ENCODE results near the gene PRR19. TPM values are rescaled to one million over a fixed set of nuclear protein-coding genes. Genes with fewer than 3 reads are reported as not detected.
A peak's percentile ranks its signal among the peaks of the same experiment; 100 is the strongest.

Gene PRR19
- total RNA-seq, 1 experiment from 2014 or later, result 0.93 TPM

DNA sequence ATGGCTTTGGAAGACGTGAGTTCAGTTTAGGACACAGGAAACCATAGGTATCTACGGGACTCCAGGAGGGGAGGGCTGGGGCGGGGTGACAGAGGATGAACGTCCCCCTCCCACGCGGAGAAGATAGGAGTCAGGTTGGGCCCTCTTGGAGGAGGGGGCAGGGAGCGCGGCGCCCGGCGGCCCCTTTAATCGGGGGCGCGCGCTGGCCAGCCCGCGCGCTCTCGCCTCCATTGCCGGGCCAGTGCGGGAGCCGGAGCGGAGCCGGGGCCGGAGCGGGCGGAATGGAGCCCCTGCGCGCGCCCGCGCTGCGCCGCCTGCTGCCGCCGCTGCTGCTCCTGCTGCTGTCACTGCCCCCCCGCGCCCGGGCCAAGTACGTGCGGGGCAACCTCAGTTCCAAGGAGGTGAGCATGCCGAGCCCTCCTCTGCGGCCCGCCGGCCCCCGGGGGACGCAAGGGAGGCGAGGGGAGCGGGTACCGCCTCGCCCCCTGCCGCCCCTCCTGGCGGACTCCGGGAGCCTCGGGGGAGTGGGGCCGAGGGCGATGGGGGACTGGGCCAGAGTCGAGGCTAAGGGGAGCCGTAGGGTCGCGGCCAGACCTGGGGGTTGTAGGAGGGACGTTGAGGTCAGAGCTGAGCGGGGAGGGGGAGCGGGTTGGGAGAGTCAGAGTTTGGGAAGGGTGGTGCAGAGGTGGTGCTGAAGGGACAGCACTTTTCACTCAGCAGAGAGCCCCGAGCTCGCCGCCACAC lies 11.3 kb downstream of the PRR19 start, which contains the start of gene TMEM145:
Gene TMEM145, plus strand, starts transcription at position 214 of the 744 bp plus-strand sequence. Its CDS starts 68 bp downstream, at position 282.
- ChIA-PET RAD21 (ENCODE audit: low non-redundant PET in 1 of 2, low total read pairs in 2 of 2, uncharacterized antibody in 2 of 2, unreplicated experiment in 2 of 2) (no interaction called here), POLR2A (no interaction called here), CTCF (interaction anchor here (1.1 kb wide), 1 partner anchor 8 kb away, joined by 3 read pairs; no protein-coding TSS in a partner anchor)
- Histone ChIP-seq H3K27me3 (ENCODE audit: insufficient read depth, low read length) (no peaks in the 10 kb centered on the region), H3K4me2 (ENCODE audit: low read length) (peak within 1 kb of the TSS; percentile 100), H3K9me2 (ENCODE audit: insufficient read depth) (no peaks in the 10 kb centered on the region), H3K4me3 (replicated peaks in 1 of 2; ENCODE audit: low read depth in 1 of 2, low read length in 2 of 2) (peak within 1 kb of the TSS; percentile 57 to 79), H2AFZ (ENCODE audit: low read depth, low read length, poor library complexity, severe bottlenecking) (peak within 1 kb of the TSS; percentile 78), H3K9ac (ENCODE audit: low read length) (peak within 1 kb of the TSS; percentile 49; the same call in 1 of the 2 replicates), H3K4me1 (ENCODE audit: control insufficient read depth in 1 of 2, insufficient read depth in 2 of 2, low read length in 2 of 2) (peaks cover 0 to 18% of the 10 kb centered on the region in 2 experiments; a peak in 2 of 4 replicates), H3K36me3 (ENCODE audit: control insufficient read depth in 1 of 2, insufficient read depth in 2 of 2, low read length in 2 of 2) (no peaks in the 10 kb centered on the region), H3K9me3 (ENCODE audit: control insufficient read depth in 1 of 2, insufficient read depth in 1 of 2, low read depth in 1 of 2, low read length in 2 of 2) (no peaks in the 10 kb centered on the region), H4K20me1 (ENCODE audit: insufficient read depth) (no peaks in the 10 kb centered on the region), H3K79me2 (ENCODE audit: insufficient read depth, low read length) (no peaks in the 10 kb centered on the region), H3K27ac (ENCODE audit: low read depth, low read length) (peak within 1 kb of the TSS; percentile 10; the same call in 1 of the 2 replicates)
- ATAC-seq, result peak; percentile 91
- TF ChIP-seq FOSL1 (IDR thresholded peaks at IDR 0.05; ENCODE audit: low read depth), result no peak
- TF ChIP-seq ZNF274 (IDR thresholded peaks at IDR 0.05; ENCODE audit: low read depth, low read length), result no peak
- TF ChIP-seq SP1 (IDR thresholded peaks at IDR 0.05; ENCODE audit: low read depth), result no peak
- no peak for TF ChIP-seq JUND (IDR thresholded peaks at IDR 0.05)
- TF ChIP-seq CBX3 (IDR thresholded peaks at IDR 0.05; ENCODE audit: low read depth), result no peak
- TF ChIP-seq, protein P1, sequence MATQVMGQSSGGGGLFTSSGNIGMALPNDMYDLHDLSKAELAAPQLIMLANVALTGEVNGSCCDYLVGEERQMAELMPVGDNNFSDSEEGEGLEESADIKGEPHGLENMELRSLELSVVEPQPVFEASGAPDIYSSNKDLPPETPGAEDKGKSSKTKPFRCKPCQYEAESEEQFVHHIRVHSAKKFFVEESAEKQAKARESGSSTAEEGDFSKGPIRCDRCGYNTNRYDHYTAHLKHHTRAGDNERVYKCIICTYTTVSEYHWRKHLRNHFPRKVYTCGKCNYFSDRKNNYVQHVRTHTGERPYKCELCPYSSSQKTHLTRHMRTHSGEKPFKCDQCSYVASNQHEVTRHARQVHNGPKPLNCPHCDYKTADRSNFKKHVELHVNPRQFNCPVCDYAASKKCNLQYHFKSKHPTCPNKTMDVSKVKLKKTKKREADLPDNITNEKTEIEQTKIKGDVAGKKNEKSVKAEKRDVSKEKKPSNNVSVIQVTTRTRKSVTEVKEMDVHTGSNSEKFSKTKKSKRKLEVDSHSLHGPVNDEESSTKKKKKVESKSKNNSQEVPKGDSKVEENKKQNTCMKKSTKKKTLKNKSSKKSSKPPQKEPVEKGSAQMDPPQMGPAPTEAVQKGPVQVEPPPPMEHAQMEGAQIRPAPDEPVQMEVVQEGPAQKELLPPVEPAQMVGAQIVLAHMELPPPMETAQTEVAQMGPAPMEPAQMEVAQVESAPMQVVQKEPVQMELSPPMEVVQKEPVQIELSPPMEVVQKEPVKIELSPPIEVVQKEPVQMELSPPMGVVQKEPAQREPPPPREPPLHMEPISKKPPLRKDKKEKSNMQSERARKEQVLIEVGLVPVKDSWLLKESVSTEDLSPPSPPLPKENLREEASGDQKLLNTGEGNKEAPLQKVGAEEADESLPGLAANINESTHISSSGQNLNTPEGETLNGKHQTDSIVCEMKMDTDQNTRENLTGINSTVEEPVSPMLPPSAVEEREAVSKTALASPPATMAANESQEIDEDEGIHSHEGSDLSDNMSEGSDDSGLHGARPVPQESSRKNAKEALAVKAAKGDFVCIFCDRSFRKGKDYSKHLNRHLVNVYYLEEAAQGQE (IDR thresholded peaks at IDR 0.05; ENCODE audit: low read depth), result peak; percentile 79
- no peak for TF ChIP-seq SRF (IDR thresholded peaks at IDR 0.05; ENCODE audit: low read depth)
- no peak for TF ChIP-seq TCF7L2 (IDR thresholded peaks at IDR 0.05; ENCODE audit: borderline replicate concordance, extremely low read depth, insufficient read depth, insufficient read length)
- TF ChIP-seq EGR1 (IDR thresholded peaks at IDR 0.05; ENCODE audit: low read depth), result no peak
- TF ChIP-seq SIN3A (IDR thresholded peaks at IDR 0.05; ENCODE audit: low read depth), result no peak
- TF ChIP-seq CEBPB (IDR thresholded peaks at IDR 0.05; ENCODE audit: low read depth), result no peak
- no peak for TF ChIP-seq ZFX (IDR thresholded peaks at IDR 0.05)
- no peak for TF ChIP-seq POLR2AphosphoS5 (IDR thresholded peaks at IDR 0.05; ENCODE audit: low read depth, low read length)
- TF ChIP-seq, protein P2, sequence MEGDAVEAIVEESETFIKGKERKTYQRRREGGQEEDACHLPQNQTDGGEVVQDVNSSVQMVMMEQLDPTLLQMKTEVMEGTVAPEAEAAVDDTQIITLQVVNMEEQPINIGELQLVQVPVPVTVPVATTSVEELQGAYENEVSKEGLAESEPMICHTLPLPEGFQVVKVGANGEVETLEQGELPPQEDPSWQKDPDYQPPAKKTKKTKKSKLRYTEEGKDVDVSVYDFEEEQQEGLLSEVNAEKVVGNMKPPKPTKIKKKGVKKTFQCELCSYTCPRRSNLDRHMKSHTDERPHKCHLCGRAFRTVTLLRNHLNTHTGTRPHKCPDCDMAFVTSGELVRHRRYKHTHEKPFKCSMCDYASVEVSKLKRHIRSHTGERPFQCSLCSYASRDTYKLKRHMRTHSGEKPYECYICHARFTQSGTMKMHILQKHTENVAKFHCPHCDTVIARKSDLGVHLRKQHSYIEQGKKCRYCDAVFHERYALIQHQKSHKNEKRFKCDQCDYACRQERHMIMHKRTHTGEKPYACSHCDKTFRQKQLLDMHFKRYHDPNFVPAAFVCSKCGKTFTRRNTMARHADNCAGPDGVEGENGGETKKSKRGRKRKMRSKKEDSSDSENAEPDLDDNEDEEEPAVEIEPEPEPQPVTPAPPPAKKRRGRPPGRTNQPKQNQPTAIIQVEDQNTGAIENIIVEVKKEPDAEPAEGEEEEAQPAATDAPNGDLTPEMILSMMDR (IDR thresholded peaks at IDR 0.05 in 2 of 3, conservative IDR thresholded peaks at IDR 0.05 in 1 of 3; ENCODE audit: borderline replicate concordance in 1 of 3, insufficient read depth in 1 of 3, low read depth in 2 of 3, low read length in 2 of 3), result peak in 1 of 3 experiments; percentile 14; a peak in 1 of 6 replicates
- TF ChIP-seq POLR2A (IDR thresholded peaks at IDR 0.05; ENCODE audit: borderline replicate concordance, extremely low read depth, insufficient read depth, insufficient read length), result no peak
- intact Hi-C loops (cut with micrococcal nuclease), result no loop called here
- DNase-seq (ENCODE audit: low read depth, low spot score), result no peak
- no TSS peak for BruUV-seq (replicated peaks)

Data from HCT116 (cell line).